HG02852 (cell line): ENCODE measurements around the gene TRIP12.
"Not testable (repeated sequence)": the region's sequence is repeated elsewhere in the genome, so short reads cannot be mapped to it uniquely, and the experiment has no call there.

Experiments
- ATAC-seq: cut with Tn5 transposase; IDR thresholded peaks from one replicate; pipeline ENCODE4 v1.9.1; 2021; ENCODE audit warnings: mild to moderate bottlenecking, moderate library complexity; ENCODE audit not compliant: unreplicated experiment

TRIP12 gene

DNA sequence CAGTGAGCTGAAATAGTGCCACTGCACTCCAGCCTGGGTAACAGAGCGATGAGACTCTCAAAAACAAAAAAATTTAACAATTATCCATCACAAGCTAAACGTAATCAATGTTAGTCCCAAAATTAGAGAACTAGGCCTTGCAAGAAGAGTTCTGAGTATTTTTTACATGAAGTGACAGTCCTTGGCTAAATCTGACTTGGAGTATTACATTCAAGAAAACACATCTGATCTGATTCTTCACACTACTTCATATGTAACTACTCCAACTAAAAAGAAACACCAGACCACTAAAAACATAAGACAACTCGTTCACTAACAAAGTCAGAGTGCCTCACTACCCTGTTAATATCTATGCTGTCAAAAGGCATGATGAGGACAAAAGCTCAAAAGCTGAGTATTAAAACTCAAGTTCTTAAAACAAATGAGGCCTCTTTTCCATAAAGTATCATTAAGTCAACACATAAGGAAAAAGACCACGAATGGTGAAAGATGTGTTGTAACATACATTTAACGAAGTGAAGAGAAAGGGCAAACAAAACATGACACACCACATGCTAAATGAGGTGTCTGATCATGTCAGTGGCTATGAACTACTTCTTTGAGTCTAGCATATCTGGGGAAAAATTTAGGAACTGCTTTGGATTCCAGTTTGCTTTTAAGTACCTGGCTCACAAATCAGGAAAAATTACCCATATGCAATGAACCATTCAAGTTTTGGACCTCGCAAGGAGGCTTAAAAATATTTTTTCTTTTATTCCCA lies 42.4 kb downstream of the TRIP12 start:
- no peak for ATAC-seq

DNA sequence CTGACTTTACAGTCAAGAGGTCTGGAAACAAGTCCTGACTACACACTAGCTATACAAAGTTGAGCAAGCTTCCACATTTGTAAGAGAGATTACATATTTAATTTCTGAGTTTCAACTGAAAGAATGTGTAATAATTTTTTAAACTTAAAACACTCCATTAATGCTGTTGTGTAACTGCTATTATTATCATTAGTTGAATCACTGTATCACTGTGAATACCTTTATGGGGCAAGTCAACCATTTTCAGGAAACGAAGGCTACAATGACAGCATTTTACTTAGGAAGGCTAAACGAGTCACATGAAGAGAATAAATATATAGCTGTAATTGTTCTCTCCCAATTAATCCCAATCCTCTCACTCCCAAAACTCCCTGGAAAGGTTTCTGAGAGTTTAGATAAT lies 46.3 kb downstream of the TRIP12 start:
- no peak for ATAC-seq

DNA sequence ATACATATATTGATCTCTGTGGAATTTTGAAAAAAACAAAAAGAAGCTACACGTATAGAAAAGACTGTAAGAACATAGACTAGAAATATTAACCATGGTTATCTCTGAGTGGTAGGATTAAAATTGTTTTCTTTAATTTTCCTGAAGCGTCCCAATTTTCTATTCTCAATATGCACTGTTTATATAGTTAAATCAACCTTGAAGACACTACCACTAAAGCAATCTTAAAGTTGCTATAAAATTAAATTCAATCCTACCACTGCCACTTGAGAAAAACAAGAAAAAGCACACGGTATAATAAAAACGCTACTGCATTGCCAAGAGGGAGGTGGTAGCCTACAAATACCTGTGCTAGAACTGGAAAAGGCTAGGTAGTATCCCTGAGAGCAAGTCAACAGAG lies 47.2 kb downstream of the TRIP12 start:
- ATAC-seq: no peak

DNA sequence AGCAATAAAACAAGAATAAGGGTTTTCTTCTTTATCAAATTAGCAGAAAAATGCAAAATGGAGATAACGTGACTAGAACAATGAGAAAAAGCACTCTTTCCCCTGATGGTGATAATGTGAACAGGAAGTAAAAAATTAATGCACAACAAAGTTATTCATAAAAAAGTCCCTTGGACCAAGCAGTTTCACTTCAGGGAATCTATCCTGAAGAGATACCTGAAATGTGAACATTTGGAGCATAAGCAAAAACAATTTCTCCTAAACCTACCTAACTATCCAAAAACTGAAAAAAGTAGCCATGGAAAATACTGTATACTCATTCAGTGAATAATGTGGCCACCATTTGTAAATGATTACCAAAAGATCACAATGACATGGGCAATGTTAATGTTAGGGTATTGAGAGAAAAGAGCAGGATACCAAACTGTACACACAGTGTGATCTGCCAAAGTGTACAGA lies 48.7 kb downstream of the TRIP12 start:
- ATAC-seq: no peak

DNA sequence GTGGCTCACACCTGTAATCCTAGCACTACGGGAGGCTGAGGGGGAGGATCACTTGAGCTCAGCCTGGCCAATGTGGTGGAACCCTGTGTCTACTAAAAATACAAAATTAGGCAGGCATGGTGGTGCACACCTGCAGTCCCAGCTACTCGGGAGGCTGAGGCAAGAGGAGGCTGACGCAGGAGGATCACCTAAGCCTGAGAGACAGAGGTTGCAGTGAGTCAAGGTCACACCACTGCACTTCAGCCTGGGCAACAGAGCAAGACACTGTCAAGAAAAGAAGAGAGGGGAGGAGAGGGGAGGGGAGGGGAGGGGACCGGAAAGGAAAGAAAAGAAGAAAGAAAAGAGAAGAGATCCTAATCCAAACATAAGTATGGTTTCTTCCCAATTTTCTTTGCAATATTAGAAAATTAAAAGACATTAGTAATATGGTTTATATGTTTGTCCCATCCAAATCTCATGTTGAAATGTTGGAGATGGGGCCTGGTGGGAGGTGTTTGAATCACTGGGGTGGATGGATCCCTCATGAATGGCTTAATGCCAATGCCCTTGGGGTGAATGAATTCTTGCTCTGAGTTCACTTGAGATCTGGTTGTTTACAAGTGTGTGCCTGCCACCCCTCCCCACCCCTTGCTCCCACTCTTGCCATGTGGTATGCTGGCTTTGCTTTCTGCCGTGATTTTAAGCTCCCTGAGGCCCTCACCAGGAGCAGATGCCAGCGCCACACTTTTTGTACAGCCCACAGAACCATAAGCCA lies 50.7 kb downstream of the TRIP12 start:
- ATAC-seq: no peak

DNA sequence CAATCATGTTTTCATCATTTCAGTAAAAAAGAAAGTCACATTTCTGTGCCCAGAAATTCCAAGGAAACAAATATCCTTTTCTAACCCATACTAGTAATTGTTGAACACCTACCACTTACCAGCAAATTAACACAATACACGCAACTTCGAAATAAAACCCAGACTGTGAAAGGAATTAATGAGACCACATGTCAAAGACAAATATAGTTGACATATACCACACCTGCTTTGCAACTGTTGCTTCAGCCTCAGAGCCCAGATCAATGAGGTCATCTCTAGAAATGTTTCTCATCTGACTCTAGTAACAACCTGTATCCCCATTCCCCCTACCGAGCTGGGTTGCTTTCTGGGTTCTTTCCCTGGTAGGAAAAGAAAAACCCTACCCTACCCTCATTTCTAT lies 52.6 kb downstream of the TRIP12 start:
- no peak for ATAC-seq

DNA sequence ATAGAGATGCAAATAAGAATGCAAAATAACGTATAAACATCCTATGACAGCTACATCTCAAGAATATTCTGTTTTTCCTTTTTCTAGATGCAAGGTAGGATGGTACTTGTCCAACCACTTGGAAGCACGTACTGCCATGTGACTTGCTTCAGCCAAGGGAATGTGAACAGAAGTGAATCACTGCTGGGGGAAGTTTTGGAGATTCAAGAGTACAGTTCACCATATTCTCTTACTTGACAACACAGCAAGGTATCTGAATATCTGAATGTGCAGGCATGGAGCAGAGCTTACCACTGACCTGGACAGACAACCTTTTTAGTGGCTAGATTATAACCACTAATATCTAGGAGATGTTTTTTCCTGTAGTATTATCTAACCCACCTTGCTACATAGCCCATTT lies 53.0 kb downstream of the TRIP12 start:
- no peak for ATAC-seq

DNA sequence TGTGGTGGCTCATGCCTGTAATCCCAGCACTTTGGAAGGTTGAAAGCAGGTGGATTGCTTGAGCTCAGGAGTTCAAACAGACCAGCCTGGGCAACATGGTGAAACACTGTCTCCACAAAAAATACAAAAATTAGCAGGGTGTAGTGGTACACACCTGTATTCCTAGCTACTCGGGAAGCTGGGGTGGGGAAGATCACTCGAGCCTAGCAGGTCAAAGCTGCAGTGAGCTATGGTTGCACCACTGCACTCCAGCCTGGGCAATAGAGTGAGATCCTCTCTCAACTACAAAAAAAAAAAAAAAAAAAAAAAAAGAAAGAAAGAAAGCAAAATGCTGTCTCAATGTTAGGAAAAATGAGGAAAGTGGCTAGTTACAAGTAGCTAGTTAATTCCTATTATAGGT lies 56.8 kb downstream of the TRIP12 start:
- ATAC-seq: no peak

DNA sequence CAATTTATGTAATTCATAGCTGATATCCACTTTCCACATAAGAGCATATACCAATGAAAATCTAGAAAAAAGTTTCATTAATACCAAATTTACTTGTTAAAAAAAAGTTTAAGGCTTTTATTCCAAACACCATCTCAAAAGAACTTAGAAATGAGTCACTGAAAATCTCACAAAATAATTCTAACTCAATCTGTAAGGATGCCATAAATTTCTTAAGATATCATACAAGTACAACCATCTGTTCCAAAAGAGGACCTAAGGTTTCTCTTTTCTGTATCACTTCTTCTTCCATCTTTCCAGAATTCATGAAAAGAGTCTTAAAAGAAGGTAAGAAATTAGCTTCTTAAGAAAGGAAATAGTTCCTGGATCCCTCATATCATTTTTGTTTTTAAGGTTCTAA lies 60.4 kb downstream of the TRIP12 start:
- ATAC-seq: no peak

DNA sequence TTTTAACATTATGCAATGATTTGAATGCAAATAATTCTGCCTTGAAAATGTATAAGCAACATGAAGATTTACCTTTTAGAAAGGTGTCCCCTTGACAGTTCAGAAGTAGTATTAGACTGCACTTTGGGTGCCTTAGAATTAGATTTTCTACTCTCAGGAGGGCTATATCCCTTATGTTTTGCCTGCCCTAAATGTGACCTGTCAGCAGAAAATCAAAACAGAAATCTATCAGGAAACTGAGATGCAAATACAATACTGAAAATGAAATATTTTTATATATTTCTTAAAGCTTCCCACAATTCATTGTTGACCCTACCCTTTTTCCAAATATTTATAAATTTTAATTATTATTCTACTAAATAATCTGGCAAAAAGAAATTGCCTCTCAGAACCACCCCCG lies 61.5 kb downstream of the TRIP12 start:
- no peak for ATAC-seq

DNA sequence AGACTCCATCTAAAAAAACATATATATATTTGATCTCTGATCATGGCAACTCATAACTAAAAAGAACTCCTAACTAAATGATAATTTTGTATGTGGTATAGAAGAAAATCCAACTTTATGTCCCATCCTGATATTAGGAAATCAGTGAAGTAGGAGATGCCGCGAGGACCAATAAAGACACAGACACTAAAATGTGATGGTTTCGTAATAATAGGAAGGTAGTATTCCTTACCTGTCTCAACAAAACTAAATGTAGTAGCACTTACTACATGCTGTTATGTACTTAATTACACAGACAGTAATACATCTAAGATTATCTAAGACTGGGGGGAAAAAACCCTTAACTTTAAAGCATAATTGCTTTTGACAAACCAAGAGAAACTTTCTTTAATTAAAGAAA lies 63.5 kb downstream of the TRIP12 start:
- ATAC-seq: no peak

DNA sequence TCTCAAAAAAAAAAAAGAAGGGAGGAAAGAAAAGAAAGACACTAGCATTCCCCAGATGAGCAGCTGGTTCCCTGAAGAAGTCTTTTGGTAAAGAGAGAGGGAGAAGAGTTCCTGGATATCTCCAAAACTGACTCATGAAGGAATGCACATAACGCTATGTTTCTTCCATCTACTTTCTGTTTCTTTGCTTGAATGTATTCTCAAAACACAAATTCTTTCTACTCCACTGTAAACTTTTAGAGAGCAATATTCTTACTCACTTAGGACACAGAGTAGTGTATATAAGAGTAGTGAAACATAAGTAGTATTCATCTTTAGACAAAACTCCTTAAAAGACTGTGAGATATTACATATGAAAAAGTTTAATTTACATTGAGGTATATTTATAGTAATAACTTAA lies 64.2 kb downstream of the TRIP12 start:
- no peak for ATAC-seq

DNA sequence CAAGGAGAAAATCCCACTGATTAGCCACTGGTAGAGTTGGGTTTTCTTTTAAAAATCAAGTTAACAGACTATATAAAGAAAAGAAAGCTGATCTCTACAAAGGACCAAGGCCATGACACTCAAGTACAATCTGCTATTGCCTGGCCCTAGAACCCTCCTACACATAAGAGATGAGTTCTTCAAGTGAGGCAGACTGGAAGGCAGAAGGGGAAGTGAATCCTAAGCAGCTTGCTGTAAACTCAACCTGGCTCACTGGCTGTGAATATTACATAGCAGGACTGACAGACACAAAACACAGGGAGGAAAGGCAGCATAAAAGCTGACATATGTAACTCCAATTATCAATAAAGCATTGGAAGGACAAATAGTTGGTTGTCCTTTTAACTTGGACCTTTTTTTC lies 65.4 kb downstream of the TRIP12 start:
- ATAC-seq: peak; percentile 95

DNA sequence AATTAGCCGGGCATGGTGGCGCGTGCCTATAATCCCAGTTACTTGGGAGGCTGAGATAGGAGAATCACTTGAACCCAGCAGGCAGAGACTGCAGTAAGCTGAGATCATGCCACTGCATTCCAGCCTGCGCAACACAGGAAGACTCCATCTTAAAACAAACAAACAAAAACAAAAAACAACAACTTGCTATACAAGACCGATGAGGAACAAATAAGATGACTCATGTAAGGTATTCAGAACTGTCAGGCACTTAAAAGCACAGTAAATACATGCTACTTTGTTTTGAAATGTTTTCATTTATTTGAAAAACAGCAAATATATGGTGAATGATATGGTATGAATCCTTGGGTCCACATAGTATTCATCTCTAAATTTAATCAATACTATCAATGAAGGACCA lies 66.7 kb downstream of the TRIP12 start:
- ATAC-seq: no peak

DNA sequence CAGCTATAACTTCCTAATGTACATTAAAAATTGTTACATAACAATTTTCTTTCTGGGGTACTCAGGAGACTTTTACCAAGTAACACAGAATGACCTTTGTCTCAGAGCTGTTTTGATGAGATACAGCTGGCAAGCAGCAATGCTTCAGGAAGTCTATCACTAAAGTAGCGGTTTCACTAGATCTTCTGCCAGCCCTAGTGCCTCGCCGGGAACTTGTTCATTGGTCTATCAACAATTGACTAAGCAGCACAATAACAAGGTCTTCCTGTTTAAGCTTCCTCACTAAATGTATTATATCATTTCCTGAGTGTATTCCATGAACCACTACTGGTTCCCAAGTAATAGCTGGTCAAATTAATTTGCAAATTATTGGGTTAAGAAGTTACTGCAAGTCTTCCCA lies 69.2 kb downstream of the TRIP12 start:
- peak; percentile 74 for ATAC-seq

DNA sequence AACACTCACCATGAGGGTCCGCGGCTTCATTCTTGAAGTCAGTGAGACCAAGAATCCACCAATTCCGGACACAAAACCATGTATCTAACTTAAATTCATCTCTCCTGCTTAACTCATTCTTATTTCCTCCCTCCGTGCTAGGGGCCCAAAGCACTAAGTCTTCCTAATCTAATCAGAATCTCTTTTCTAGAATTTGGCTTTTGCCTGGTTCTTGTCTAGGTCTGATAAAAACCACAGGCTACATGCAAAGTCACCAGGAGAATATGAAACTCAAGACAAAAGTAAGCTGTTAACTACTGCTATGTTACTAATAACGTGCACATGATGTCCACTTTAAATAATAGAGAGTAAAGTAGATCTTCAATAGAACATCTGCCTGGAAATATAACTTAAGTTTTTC lies 69.9 kb downstream of the TRIP12 start:
- no peak for ATAC-seq

DNA sequence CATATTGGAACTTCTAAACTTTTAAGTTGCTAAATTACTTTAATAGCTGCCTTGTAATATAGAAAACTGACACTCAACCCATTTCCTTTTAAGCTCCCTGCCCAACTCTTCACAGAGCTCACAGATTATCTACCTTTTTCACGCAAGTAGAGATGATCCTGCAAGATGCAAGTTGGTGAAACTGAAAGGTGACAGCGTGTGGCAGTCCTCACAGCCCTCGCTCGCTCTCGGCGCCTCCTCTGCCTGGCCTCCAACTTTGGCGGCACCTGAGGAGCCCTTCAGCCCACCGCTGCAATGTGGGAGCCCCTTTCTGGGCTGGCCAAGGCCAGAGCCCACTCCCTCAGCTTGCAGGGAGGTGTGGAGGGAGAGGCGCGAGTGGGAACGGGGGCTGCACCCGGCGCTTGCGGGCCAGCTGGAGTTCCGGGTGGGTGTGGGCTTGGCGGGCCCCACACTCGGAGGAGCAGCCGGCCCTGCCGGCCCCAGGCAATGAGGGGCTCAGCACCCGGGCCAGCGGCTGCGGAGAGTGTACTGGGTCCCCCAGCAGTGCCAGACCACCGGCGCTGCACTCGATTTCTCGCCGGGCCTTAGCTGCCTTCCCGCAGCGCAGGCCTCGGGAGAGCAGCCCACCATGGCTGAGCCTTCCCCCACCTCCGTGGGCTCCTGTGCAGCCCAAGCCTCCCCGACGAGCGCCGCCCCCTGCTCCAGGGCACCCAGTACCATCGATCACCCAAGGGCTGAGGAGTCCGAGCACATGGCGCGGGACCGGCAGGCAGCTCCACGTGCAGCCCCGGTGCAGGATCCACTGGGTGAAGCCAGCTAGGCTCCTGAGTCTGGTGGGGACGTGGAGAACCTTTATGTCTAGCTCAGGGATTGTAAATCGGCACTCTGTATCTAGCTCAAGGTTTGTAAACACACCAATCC lies 71.2 kb downstream of the TRIP12 start:
- not testable (repeated sequence) for ATAC-seq

DNA sequence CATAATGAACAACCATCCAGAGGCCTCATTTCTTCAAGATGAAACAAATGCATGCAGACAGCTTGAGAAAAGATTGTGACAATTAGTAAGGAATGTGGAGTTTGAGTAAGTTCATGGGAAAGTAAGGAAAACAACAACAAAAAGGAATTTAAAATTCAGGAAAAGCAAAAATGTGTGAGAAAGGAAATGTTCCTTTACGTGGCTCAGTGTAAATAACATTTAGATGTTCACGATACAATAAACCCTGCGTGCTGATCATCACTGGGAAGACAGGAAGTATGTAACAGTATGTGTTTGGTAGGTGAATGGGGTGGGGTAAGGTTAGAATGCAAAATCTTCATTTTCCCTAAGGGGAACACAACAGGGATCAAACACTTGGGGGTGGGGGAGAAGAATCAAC lies 72.7 kb downstream of the TRIP12 start:
- ATAC-seq: no peak

DNA sequence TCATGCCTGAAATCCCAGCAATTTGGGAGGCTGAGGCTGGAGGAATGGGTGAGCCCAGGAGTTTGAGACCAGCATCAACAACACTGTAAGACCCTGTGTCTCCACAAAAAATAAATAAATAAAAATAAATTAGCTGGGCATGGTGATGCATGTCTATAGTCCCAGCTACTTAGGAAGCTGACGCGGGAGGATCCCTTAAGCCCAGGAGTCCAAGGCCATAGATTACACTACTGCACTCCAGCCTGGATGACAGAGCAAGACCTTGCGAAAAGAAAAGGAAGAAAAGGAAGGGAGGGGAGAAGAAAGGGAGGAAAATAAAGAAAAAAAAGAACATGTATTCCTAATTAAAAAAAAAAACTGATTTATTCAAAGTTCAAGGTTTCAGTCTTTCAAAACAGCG lies 78.2 kb downstream of the TRIP12 start:
- no peak for ATAC-seq

DNA sequence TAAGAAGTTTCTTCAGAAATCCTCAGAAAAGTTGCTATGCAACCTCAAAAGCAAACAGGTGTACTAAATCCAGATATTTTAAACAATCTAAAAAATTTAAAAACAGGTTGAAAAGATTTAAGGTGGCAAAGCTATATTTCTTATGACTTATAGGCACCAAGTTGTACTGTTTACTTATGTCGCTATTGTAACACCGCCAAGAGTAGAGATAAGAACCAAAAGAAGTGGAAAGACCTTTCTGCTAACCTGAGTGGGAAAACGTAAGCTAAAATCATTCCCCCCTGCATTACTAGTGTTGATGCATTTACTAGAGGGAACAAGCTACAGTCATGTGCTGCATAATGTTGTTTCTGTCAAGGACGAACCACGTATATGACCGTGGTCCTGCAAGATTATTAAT lies 83.1 kb downstream of the TRIP12 start:
- no peak for ATAC-seq

DNA sequence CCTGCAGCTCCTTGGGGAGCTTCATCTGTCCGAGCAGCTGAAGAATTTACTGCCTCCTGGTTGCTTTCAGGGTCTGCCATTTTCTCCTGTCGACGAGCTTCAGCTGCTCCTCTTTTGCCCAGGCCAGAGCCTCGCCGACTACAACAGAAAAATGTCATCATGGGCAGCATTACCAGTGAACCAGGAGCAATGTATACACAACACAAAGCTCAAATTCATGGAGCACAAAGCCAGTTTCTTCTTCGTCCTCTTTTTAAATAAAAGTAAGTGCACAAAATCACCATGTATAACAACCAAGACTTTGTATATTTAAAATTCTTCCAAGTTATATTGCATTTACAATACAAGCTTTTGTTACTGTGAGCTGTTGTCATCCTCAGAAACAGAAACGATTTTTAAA lies 85.0 kb downstream of the TRIP12 start:
- ATAC-seq: no peak
